Measurements from ENCODE around the gene ELMO1.

Gene ELMO1

GRCh38 chr7:37295401-37295800 lies 153.3 kb downstream of the ELMO1 start:
- DNase-seq: no peak

GRCh38 chr7:37290731-37291130 lies 157.9 kb downstream of the ELMO1 start:
- no peak for DNase-seq

- no peak for DNase-seq
Observed at GRCh38 chr7:37289781-37290180, 158.9 kb downstream of the ELMO1 start.

- no peak for DNase-seq
Observed at GRCh38 chr7:37289367-37289766, 159.3 kb downstream of the ELMO1 start.

GRCh38 chr7:37287131-37287855 lies 161.4 kb downstream of the ELMO1 start:
- no peak for DNase-seq

GRCh38 chr7:37286454-37286832 lies 162.2 kb downstream of the ELMO1 start:
- DNase-seq: no peak

GRCh38 chr7:37285706-37286453 lies 162.8 kb downstream of the ELMO1 start:
- DNase-seq: no peak

GRCh38 chr7:37284805-37285231 lies 163.8 kb downstream of the ELMO1 start:
- DNase-seq: peak; percentile 30

GRCh38 chr7:37284285-37284684 lies 164.4 kb downstream of the ELMO1 start:
- no peak for DNase-seq

- no peak for DNase-seq
Observed at GRCh38 chr7:37283716-37284115, 164.9 kb downstream of the ELMO1 start.

GRCh38 chr7:37282927-37283326 lies 165.7 kb downstream of the ELMO1 start:
- DNase-seq: no peak

- no peak for DNase-seq
Observed at GRCh38 chr7:37282093-37282444, 166.6 kb downstream of the ELMO1 start.

GRCh38 chr7:37281368-37282092 lies 167.1 kb downstream of the ELMO1 start:
- DNase-seq: no peak

- no peak for DNase-seq
Observed at GRCh38 chr7:37277513-37277912, 171.2 kb downstream of the ELMO1 start.

GRCh38 chr7:37275078-37275710 lies 173.5 kb downstream of the ELMO1 start:
- DNase-seq: no peak

GRCh38 chr7:37273891-37274290 lies 174.8 kb downstream of the ELMO1 start:
- DNase-seq: no peak

- no peak for DNase-seq
Observed at GRCh38 chr7:37269711-37270508, 178.8 kb downstream of the ELMO1 start.

- no peak for DNase-seq
Observed at GRCh38 chr7:37267251-37267650, 181.4 kb downstream of the ELMO1 start.

- DNase-seq: no peak
Observed at GRCh38 chr7:37265876-37266275, 182.8 kb downstream of the ELMO1 start.

GRCh38 chr7:37265006-37265405 lies 183.7 kb downstream of the ELMO1 start:
- no peak for DNase-seq

- no peak for DNase-seq
Observed at GRCh38 chr7:37262181-37262580, 186.5 kb downstream of the ELMO1 start.

GRCh38 chr7:37259319-37259821 lies 189.3 kb downstream of the ELMO1 start:
- DNase-seq: no peak
